SK-N-SH (cell line): ENCODE data around the gene FFAR4. TPM values are rescaled to one million over a fixed set of nuclear protein-coding genes. Genes with fewer than 3 reads are reported as not detected.
A peak's percentile ranks its signal among the peaks of the same experiment; 100 is the strongest.

Experiments used
- CTCF ChIA-PET: fragments of 300-600, 350-600 bp; formaldehyde crosslinking; extraction: SDS; loops from one replicate; lab custom pipeline; 2021; lab: Yijun Ruan, JAX
- POLR2A ChIA-PET: fragments of 350-600 bp; sonication (Branson Sonifier 250); formaldehyde crosslinking; extraction: SDS; loops from one replicate; lab custom pipeline; 2020; ENCODE audit warnings: antibody characterized with exemption, inconsistent platforms; lab: Yijun Ruan, JAX
- DNase-seq: peaks from one replicate; pipeline ENCODE4 v3.0.0; 2012
- H2AFZ ChIP-seq: fragments of 200-600 bp; sonication (generic); 2 replicates; pipeline ENCODE4 v1.8.1; 2016; ENCODE audit warnings: antibody characterized with exemption, mild to moderate bottlenecking, low read depth
- H3F3A ChIP-seq: fragments of 200-600 bp; sonication (generic); replicated peaks from 2 replicates; pipeline ENCODE3; 2016; ENCODE audit warnings: antibody characterized with exemption, mild to moderate bottlenecking; ENCODE audit not compliant: insufficient read depth
- H3K27ac ChIP-seq, 2 experiments: fragments of 200-500 bp in 1 of 2; fragments of 200-600 bp in 1 of 2; sonication (Bioruptor generic) in 1 of 2; sonication (generic), shearing (Covaris generic) in 1 of 2; 2 replicates each; pipeline versions ENCODE4 v1.5.1 to v1.6.1; 2014 to 2016; ENCODE audit warnings: low read depth in 2 of 2, inconsistent platforms in 1 of 2, low read length in 1 of 2, mild to moderate bottlenecking in 1 of 2, mixed read lengths in 1 of 2
- H3K27me3 ChIP-seq: fragments of 200-600 bp; sonication (generic), shearing (Covaris generic); 2 replicates; pipeline ENCODE4 v1.6.1; 2016; ENCODE audit warnings: mixed run types; ENCODE audit not compliant: insufficient read depth
- H3K36me3 ChIP-seq, 2 experiments: fragments of 200-500 bp in 1 of 2; fragments of 200-600 bp in 1 of 2; sonication (Bioruptor generic) in 1 of 2; sonication (generic) in 1 of 2; replicated peaks in 1 of 2; 2 replicates each; pipeline versions ENCODE3 to v1.5.1; 2014 to 2016; ENCODE audit warnings: low read length in 1 of 2, mild to moderate bottlenecking in 1 of 2; ENCODE audit not compliant: insufficient read depth in 2 of 2, control insufficient read depth in 1 of 2
- H3K4me1 ChIP-seq, 2 experiments: fragments of 200-500 bp in 1 of 2; fragments of 200-600 bp in 1 of 2; sonication (Bioruptor generic) in 1 of 2; sonication (generic), shearing (Covaris generic) in 1 of 2; 2 replicates each; pipeline versions ENCODE4 v1.5.1 to v1.6.1; 2014 to 2016; ENCODE audit warnings: low read depth in 1 of 2, low read length in 1 of 2, mixed run types in 1 of 2; ENCODE audit not compliant: insufficient read depth in 2 of 2, control insufficient read depth in 1 of 2
- H3K4me2 ChIP-seq: fragments of 200-600 bp; sonication (generic), shearing (Covaris generic); 2 replicates; pipeline ENCODE4 v1.6.1; 2017; ENCODE audit warnings: mixed run types
- H3K4me3 ChIP-seq, 2 experiments: fragments of 200-500 bp in 1 of 2; fragments of 200-600 bp in 1 of 2; sonication (Bioruptor generic) in 1 of 2; sonication (generic), shearing (Covaris generic) in 1 of 2; 2 replicates each; pipeline versions ENCODE4 v1.5.1 to v1.8.1; 2014 to 2016; ENCODE audit warnings: low read depth in 2 of 2, inconsistent platforms in 1 of 2, low read length in 1 of 2, mild to moderate bottlenecking in 1 of 2, mixed read lengths in 1 of 2, moderate library complexity in 1 of 2
- H3K79me2 ChIP-seq: fragments of 200-600 bp; sonication (generic); 2 replicates; pipeline ENCODE4 v1.8.1; 2017; ENCODE audit warnings: mild to moderate bottlenecking; ENCODE audit not compliant: insufficient read depth
- H3K9ac ChIP-seq: fragments of 200-600 bp; sonication (generic); 2 replicates; pipeline ENCODE4 v1.6.1; 2017; ENCODE audit warnings: mixed run types
- H3K9me2 ChIP-seq: fragments of 200-600 bp; sonication (generic); 2 replicates; pipeline ENCODE4 v1.6.1; 2017; ENCODE audit warnings: mixed run types
- H3K9me3 ChIP-seq: fragments of 200-600 bp; sonication (generic); 2 replicates; pipeline ENCODE4 v1.6.1; 2017; ENCODE audit warnings: mixed run types, mild to moderate bottlenecking, moderate library complexity
- H4K20me1 ChIP-seq: fragments of 200-600 bp; sonication (generic); 2 replicates; pipeline ENCODE4 v1.6.1; 2017; ENCODE audit warnings: mild to moderate bottlenecking, mixed run types; ENCODE audit not compliant: insufficient read depth
- ELF1 ChIP-seq: IDR thresholded peaks from 2 replicates; pipeline ENCODE4 v1.4.0; 2012
- EP300 ChIP-seq, 2 experiments: IDR thresholded peaks; 2 replicates each; pipeline versions ENCODE4 v1.4.0 to v1.6.1; 2012; ENCODE audit warnings: borderline replicate concordance in 1 of 2, low read depth in 1 of 2, low read length in 1 of 2
- FOSL2 ChIP-seq: IDR thresholded peaks from 2 replicates; pipeline ENCODE4 v1.4.0; 2012; ENCODE audit warnings: low read depth, mild to moderate bottlenecking, moderate library complexity, borderline replicate concordance
- FOXJ3 ChIP-seq: sonication (generic); formaldehyde crosslinking; IDR thresholded peaks from 2 replicates; pipeline ENCODE4 v1.5.1; 2020; ENCODE audit warnings: mild to moderate bottlenecking, missing genetic modification reagents
- FOXM1 ChIP-seq: IDR thresholded peaks from 2 replicates; pipeline ENCODE4 v1.4.0; 2012; ENCODE audit warnings: low read depth, mild to moderate bottlenecking
- GATA2 ChIP-seq: sonication (generic); formaldehyde crosslinking; IDR thresholded peaks from 2 replicates; pipeline ENCODE4 v1.5.0; 2020; ENCODE audit warnings: mild to moderate bottlenecking, missing genetic modification reagents
- MEF2A ChIP-seq: IDR thresholded peaks from 2 replicates; pipeline ENCODE4 v1.4.0; 2012; ENCODE audit warnings: low read depth, borderline replicate concordance
- MXI1 ChIP-seq: IDR thresholded peaks from 2 replicates; pipeline ENCODE4 v1.6.1; 2012; ENCODE audit warnings: mild to moderate bottlenecking, low read depth, low read length, improper control_type of control experiment
- NFIC ChIP-seq: IDR thresholded peaks from 2 replicates; pipeline ENCODE4 v1.4.0; 2012; ENCODE audit warnings: borderline replicate concordance
- NRF1 ChIP-seq: IDR thresholded peaks from 2 replicates; pipeline ENCODE4 v1.6.1; 2012; ENCODE audit warnings: low read depth, mild to moderate bottlenecking, low read length
- POLR2AphosphoS5 ChIP-seq: IDR thresholded peaks from 2 replicates; pipeline ENCODE4 v1.6.1; 2012; ENCODE audit warnings: low read depth, low read length
- RAD21 ChIP-seq: IDR thresholded peaks from 2 replicates; pipeline ENCODE4 v1.6.1; 2012; ENCODE audit warnings: mild to moderate bottlenecking, low read length
- RFX5 ChIP-seq: IDR thresholded peaks from 2 replicates; pipeline ENCODE4 v1.6.1; 2012; ENCODE audit warnings: mild to moderate bottlenecking, improper control_type of control experiment, low read length
- SIN3A ChIP-seq: IDR thresholded peaks from 2 replicates; pipeline ENCODE4 v1.6.1; 2012; ENCODE audit warnings: low read depth, mild to moderate bottlenecking, low read length, moderate library complexity, borderline replicate concordance
- SMC3 ChIP-seq: IDR thresholded peaks from 2 replicates; pipeline ENCODE4 v1.6.1; 2012; ENCODE audit warnings: low read depth, low read length, improper control_type of control experiment
- TAF1 ChIP-seq: IDR thresholded peaks from 2 replicates; pipeline ENCODE4 v1.6.1; 2012; ENCODE audit warnings: low read depth, mild to moderate bottlenecking, low read length, moderate library complexity, borderline replicate concordance
- TCF12 ChIP-seq: IDR thresholded peaks from 2 replicates; pipeline ENCODE4 v1.4.0; 2012
- TEAD4 ChIP-seq: IDR thresholded peaks from 2 replicates; pipeline ENCODE4 v1.4.0; 2012; ENCODE audit warnings: mild to moderate bottlenecking, borderline replicate concordance; ENCODE audit not compliant: insufficient read depth
- YY1 ChIP-seq: IDR thresholded peaks from 2 replicates; pipeline ENCODE4 v1.4.0; 2012; ENCODE audit warnings: low read depth, mild to moderate bottlenecking
- WGBS: methylation state at CpG from one replicate; pipeline ENCODE4 v1.1.6; 2017; ENCODE audit warnings: low lambda C conversion rate; 5-methylcytosine and 5-hydroxymethylcytosine counted together
- polyA plus RNA-seq, 3 experiments: library from polyadenylated mRNA; depleted of rRNA; stranded (reverse); fragments of >200 nt; gene quantifications; 2 replicates each; pipeline ENCODE4 v1.2.3, GENCODE V29; 2012
- TF ChIP-seq, protein P1 (sequence below): IDR thresholded peaks from 2 replicates; pipeline ENCODE4 v1.4.0; 2012; ENCODE audit warnings: low read depth
- TF ChIP-seq, protein P2 (sequence below): fragments of 150-350 bp; IDR thresholded peaks from 2 replicates; pipeline ENCODE4 v1.6.1; 2017; ENCODE audit warnings: antibody characterized with exemption, low read length, low read depth, borderline replicate concordance
- TF ChIP-seq, protein P3 (sequence below): IDR thresholded peaks from 2 replicates; pipeline ENCODE4 v1.4.0; 2012; ENCODE audit warnings: low read depth, borderline replicate concordance
- TF ChIP-seq, protein P4 (sequence below): IDR thresholded peaks from 2 replicates; pipeline ENCODE4 v1.4.0; 2012; ENCODE audit warnings: low read depth, borderline replicate concordance
- TF ChIP-seq, protein P5 (sequence below): fragments of 200-600 bp; sonication (generic); IDR thresholded peaks from 2 replicates; pipeline ENCODE4 v1.6.1; 2017; ENCODE audit warnings: antibody characterized with exemption, mild to moderate bottlenecking, moderate library complexity
- TF ChIP-seq, protein P6 (sequence below): IDR thresholded peaks from 2 replicates; pipeline ENCODE4; 2012

The FFAR4 gene
- polyA plus RNA-seq, 1 of the 3 experiments (the other 2 are of a cell fraction) = not detected

DNA sequence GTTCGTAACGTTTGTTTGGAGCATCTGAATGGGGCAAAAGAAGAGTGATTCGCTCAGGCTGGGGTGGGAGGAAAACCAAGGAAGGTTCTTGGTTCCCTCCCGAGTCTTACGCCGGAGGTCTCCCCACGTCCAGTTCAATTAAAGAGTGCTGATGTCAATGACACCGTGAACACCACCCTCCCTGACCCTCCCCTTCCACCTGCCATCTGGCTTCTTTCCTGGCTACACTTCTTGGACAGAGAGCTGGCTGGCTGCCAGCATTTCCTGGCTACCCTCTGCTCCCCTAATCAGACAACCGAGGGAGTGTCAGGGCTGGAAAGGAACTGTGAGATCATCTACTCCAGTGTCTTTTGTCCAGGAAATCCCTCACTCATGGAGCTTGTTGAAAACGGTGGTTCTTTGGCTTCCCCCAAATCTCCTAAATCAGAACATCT, 24.1 kb upstream of the FFAR4 start:
- Histone ChIP-seq H3K9ac (no peak overlapping the region), H3K4me2 (peak overlapping the region; percentile 61), H3K4me1 (peaks cover 0 to 8% of the 10 kb centered on the region in 2 experiments; a peak in 1 of 4 replicates), H3K79me2 (no peaks in the 10 kb centered on the region), H3K9me2 (no peaks in the 10 kb centered on the region), H2AFZ (no peak overlapping the region), H3K4me3 (peak overlapping the region; percentile 25 to 39), H4K20me1 (no peaks in the 10 kb centered on the region), H3K27me3 (no peaks in the 10 kb centered on the region), H3K36me3 (no peaks in the 10 kb centered on the region), H3K27ac (no peak overlapping the region), H3K9me3 (no peaks in the 10 kb centered on the region), H3F3A (no peaks in the 10 kb centered on the region)
- peak; percentile 68 for DNase-seq
- 8% methylated on average over 10 of the region's 10 CpGs for WGBS
- ChIA-PET CTCF (interaction anchor here (0.6 to 3.5 kb wide), 26 partner anchors 9 to 416 kb away, joined by 3 to 31 read pairs (median 4); partner anchors contain the start of genes FRA10AC1 and LGI1), POLR2A (no interaction called here)
- TF ChIP-seq MEF2A (no peak), FOXJ3 (no peak), POLR2AphosphoS5 (peak; percentile 14; the same call in 1 of the 2 replicates), EP300 (IDR thresholded peaks at IDR 0.05; ENCODE audit: borderline replicate concordance in 1 of 2, low read depth in 1 of 2, low read length in 1 of 2) (peak in 1 of 2 experiments; percentile 31; a peak in 1 of 4 replicates), NRF1 (no peak), YY1 (no peak), FOSL2 (no peak), SIN3A (no peak), RFX5 (no peak), FOXM1 (no peak), RAD21 (no peak), ELF1 (no peak), TAF1 (no peak), NFIC (peak; percentile 86; the same call in 1 of the 2 replicates), GATA2 (no peak), TEAD4 (no peak), TCF12 (peak; percentile 86), SMC3 (no peak), MXI1 (no peak)
- TF ChIP-seq, protein P1, sequence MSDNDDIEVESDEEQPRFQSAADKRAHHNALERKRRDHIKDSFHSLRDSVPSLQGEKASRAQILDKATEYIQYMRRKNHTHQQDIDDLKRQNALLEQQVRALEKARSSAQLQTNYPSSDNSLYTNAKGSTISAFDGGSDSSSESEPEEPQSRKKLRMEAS = no peak
- TF ChIP-seq, protein P2, sequence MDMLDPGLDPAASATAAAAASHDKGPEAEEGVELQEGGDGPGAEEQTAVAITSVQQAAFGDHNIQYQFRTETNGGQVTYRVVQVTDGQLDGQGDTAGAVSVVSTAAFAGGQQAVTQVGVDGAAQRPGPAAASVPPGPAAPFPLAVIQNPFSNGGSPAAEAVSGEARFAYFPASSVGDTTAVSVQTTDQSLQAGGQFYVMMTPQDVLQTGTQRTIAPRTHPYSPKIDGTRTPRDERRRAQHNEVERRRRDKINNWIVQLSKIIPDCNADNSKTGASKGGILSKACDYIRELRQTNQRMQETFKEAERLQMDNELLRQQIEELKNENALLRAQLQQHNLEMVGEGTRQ = no peak
- TF ChIP-seq, protein P3, sequence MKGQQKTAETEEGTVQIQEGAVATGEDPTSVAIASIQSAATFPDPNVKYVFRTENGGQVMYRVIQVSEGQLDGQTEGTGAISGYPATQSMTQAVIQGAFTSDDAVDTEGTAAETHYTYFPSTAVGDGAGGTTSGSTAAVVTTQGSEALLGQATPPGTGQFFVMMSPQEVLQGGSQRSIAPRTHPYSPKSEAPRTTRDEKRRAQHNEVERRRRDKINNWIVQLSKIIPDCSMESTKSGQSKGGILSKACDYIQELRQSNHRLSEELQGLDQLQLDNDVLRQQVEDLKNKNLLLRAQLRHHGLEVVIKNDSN = no peak
- TF ChIP-seq, protein P4, sequence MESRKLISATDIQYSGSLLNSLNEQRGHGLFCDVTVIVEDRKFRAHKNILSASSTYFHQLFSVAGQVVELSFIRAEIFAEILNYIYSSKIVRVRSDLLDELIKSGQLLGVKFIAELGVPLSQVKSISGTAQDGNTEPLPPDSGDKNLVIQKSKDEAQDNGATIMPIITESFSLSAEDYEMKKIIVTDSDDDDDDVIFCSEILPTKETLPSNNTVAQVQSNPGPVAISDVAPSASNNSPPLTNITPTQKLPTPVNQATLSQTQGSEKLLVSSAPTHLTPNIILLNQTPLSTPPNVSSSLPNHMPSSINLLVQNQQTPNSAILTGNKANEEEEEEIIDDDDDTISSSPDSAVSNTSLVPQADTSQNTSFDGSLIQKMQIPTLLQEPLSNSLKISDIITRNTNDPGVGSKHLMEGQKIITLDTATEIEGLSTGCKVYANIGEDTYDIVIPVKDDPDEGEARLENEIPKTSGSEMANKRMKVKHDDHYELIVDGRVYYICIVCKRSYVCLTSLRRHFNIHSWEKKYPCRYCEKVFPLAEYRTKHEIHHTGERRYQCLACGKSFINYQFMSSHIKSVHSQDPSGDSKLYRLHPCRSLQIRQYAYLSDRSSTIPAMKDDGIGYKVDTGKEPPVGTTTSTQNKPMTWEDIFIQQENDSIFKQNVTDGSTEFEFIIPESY = no peak
- TF ChIP-seq, protein P5, sequence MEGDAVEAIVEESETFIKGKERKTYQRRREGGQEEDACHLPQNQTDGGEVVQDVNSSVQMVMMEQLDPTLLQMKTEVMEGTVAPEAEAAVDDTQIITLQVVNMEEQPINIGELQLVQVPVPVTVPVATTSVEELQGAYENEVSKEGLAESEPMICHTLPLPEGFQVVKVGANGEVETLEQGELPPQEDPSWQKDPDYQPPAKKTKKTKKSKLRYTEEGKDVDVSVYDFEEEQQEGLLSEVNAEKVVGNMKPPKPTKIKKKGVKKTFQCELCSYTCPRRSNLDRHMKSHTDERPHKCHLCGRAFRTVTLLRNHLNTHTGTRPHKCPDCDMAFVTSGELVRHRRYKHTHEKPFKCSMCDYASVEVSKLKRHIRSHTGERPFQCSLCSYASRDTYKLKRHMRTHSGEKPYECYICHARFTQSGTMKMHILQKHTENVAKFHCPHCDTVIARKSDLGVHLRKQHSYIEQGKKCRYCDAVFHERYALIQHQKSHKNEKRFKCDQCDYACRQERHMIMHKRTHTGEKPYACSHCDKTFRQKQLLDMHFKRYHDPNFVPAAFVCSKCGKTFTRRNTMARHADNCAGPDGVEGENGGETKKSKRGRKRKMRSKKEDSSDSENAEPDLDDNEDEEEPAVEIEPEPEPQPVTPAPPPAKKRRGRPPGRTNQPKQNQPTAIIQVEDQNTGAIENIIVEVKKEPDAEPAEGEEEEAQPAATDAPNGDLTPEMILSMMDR = no peak
- TF ChIP-seq, protein P6, sequence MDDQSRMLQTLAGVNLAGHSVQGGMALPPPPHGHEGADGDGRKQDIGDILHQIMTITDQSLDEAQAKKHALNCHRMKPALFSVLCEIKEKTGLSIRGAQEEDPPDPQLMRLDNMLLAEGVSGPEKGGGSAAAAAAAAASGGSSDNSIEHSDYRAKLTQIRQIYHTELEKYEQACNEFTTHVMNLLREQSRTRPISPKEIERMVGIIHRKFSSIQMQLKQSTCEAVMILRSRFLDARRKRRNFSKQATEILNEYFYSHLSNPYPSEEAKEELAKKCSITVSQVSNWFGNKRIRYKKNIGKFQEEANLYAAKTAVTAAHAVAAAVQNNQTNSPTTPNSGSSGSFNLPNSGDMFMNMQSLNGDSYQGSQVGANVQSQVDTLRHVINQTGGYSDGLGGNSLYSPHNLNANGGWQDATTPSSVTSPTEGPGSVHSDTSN = peak; percentile 76
